22Rv1 (cell line): ENCODE data around the gene PDIA5.

Experiments
- H3K27ac ChIP-seq: fragments of 450-650 bp; 2 replicates; pipeline ENCODE4 v1.5.1; 2017
- ZFX ChIP-seq: fragments of 450-650 bp; IDR thresholded peaks from 2 replicates; pipeline ENCODE4 v1.6.1; 2017; ENCODE audit warnings: antibody characterized with exemption, borderline replicate concordance
- TF ChIP-seq, protein P1 (sequence below): fragments of 450-650 bp; IDR thresholded peaks from 2 replicates; pipeline ENCODE4 v1.5.1; 2017; ENCODE audit warnings: mild to moderate bottlenecking

PDIA5 gene

GRCh38 chr3:123024056-123024455 is 42.8 kb upstream of the PDIA5 start:
- TF ChIP-seq, protein P1, sequence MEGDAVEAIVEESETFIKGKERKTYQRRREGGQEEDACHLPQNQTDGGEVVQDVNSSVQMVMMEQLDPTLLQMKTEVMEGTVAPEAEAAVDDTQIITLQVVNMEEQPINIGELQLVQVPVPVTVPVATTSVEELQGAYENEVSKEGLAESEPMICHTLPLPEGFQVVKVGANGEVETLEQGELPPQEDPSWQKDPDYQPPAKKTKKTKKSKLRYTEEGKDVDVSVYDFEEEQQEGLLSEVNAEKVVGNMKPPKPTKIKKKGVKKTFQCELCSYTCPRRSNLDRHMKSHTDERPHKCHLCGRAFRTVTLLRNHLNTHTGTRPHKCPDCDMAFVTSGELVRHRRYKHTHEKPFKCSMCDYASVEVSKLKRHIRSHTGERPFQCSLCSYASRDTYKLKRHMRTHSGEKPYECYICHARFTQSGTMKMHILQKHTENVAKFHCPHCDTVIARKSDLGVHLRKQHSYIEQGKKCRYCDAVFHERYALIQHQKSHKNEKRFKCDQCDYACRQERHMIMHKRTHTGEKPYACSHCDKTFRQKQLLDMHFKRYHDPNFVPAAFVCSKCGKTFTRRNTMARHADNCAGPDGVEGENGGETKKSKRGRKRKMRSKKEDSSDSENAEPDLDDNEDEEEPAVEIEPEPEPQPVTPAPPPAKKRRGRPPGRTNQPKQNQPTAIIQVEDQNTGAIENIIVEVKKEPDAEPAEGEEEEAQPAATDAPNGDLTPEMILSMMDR: no peak
- no peak for TF ChIP-seq ZFX
- H3K27ac ChIP-seq: no peak overlapping the region

- no peak overlapping the region for H3K27ac ChIP-seq
- TF ChIP-seq, protein P1: no peak
- no peak for TF ChIP-seq ZFX
Measured at GRCh38 chr3:123025642-123026521, 40.9 kb upstream of the PDIA5 start.

GRCh38 chr3:123026565-123027291 is 40.1 kb upstream of the PDIA5 start:
- no peak overlapping the region for H3K27ac ChIP-seq
- TF ChIP-seq, protein P1: no peak
- no peak for TF ChIP-seq ZFX

DNA sequence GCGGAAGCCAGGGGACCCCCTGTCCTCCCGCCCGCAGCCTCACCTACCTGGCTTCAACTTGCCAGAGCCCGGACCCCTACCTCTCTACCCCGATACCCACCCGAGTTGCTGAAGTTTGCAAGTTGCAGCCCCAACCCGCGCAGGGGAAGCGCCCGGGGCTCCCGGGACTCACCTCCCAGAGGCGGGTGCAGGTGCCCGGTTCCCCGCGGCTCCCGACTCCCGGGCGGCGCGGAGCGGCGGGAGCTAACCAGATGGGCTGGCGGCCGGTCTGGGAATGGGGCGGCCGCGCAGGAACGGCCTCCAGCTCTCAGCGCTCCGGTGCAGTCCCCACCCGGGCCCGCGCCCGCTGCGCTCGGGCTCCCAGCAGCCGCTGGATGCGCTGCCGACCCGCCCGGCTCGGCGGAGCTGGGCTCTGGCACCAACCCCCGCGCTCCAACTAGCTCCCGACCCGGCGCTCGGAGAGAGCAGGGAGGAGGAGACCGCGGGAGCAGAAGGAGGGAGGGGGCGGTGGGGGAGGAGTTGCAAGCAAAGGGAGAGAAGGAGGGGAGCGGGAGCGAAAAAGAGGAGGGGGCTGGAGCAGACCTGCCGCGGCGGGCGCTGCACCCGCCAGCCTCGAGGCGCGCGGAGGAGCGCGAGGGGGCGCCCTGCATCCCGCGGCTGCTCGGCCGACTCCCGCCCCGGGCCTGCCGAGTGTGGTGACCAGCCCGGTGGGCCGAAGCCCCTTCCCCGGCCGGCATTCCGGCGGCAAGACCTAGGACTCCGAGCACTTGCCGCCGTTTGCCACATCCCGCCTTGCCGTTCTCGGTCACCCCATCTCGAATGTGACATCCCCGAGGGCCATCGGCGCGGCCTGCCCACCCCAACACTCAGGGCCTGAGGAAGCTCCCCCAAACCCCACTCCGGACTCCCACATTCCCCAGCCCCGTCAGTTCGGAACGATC is 39.3 kb upstream of the PDIA5 start, which contains the start of gene SEMA5B:
SEMA5B (minus strand) TSS at position 472 of the 941 bp plus-strand sequence. CDS start 66,500 bp downstream, outside the sequence.
- TF ChIP-seq ZFX: no peak
- TF ChIP-seq, protein P1: peak; percentile 34; the same call in 1 of the 2 replicates
- no peak within 1 kb of the TSS for H3K27ac ChIP-seq

DNA sequence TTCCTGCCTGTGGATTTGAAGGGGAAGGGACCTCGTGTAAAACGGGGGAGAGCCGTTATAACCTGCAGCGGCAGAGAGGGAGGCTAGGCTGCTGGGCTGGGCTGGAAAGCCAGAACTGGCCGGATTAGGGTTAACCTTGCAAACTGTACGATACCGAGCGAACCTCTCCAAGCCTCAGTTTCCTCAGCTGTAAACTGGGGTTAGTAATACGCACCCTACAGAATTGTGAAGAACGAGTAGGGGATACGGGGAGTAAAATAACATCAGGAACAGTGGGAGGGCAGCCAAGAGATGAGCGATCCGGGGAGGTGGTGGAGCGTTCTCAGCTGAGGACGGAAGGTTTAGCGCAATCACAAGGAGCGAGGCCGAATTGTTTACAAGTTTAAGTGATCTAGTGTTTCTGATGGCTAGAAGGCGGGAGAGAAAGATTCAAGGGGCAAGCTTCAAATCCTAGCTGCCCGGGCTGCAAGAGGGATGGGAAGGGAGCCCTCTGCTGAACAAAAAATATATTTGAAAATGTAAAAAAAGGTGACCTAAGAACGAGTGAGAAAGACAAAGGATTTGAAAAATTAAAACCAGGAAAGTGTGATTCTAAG is 38.5 kb upstream of the PDIA5 start:
- TF ChIP-seq, protein P1: peak; percentile 75
- no peak for TF ChIP-seq ZFX
- no peak overlapping the region for H3K27ac ChIP-seq

GRCh38 chr3:123031051-123031450 is 35.8 kb upstream of the PDIA5 start:
- no peak overlapping the region for H3K27ac ChIP-seq
- TF ChIP-seq ZFX: no peak
- TF ChIP-seq, protein P1: no peak
